WERI-Rb-1 (cell line): ENCODE data around the gene AGT.

Experiments
- DNase-seq: peaks from one replicate; pipeline ENCODE4 v3.0.0-alpha.2; 2020
- H3K27ac ChIP-seq: fragments of 250-450 bp; sonication (Bioruptor Pico); 2 replicates; pipeline ENCODE4 v1.5.1; 2020; ENCODE audit warnings: mild to moderate bottlenecking, moderate library complexity
- H3K27me3 ChIP-seq: fragments of 250-450 bp; sonication (Bioruptor Pico); 2 replicates; pipeline ENCODE4 v1.5.1; 2021; ENCODE audit warnings: mild to moderate bottlenecking, low read depth, moderate library complexity; ENCODE audit not compliant: insufficient read depth, severe bottlenecking
- H3K36me3 ChIP-seq: fragments of 250-450 bp; sonication (Bioruptor Pico); 2 replicates; pipeline ENCODE4 v1.5.1; 2020; ENCODE audit warnings: mild to moderate bottlenecking, moderate library complexity
- H3K4me3 ChIP-seq: 2 replicates; pipeline ENCODE4 v1.5.1; 2011; ENCODE audit warnings: low read depth, mild to moderate bottlenecking, control low read depth, low read length
- H3K9me3 ChIP-seq: fragments of 250-450 bp; sonication (Bioruptor Pico); 2 replicates; pipeline ENCODE4 v1.5.1; 2021; ENCODE audit warnings: mild to moderate bottlenecking, moderate library complexity; ENCODE audit not compliant: severe bottlenecking
- CTCF ChIP-seq: IDR thresholded peaks from 2 replicates; pipeline ENCODE4 v1.5.1; 2011; ENCODE audit warnings: low read depth, mild to moderate bottlenecking, control low read depth, inconsistent platforms, low read length

The AGT gene

GRCh38 chr1:230708631-230709580 lies 5.0 kb downstream of the AGT start:
- no peak for DNase-seq
- H3K27me3 ChIP-seq, result no peaks in the 10 kb centered on the region
- H3K4me3 ChIP-seq, result no peak overlapping the region
- no peak overlapping the region for H3K27ac ChIP-seq
- no peaks in the 10 kb centered on the region for H3K36me3 ChIP-seq
- H3K9me3 ChIP-seq, result no peaks in the 10 kb centered on the region
- TF ChIP-seq CTCF, result no peak

- H3K4me3 ChIP-seq, result no peak overlapping the region
- TF ChIP-seq CTCF, result no peak
- H3K27me3 ChIP-seq, result no peaks in the 10 kb centered on the region
These were observed 5.9 kb downstream of the AGT start for GRCh38 chr1:230707732-230708630.

GRCh38 chr1:230706887-230707731 lies 6.8 kb downstream of the AGT start:
- H3K27me3 ChIP-seq, result no peaks in the 10 kb centered on the region

More at GRCh38 chr1:230707732-230708630, 5.9 kb downstream of the AGT start:
- peak; percentile 72 for DNase-seq
- no peaks in the 10 kb centered on the region for H3K9me3 ChIP-seq
- no peak overlapping the region for H3K27ac ChIP-seq
- H3K36me3 ChIP-seq, result no peaks in the 10 kb centered on the region

GRCh38 chr1:230706020-230706699 lies 7.8 kb downstream of the AGT start:
- Histone ChIP-seq H3K36me3 (no peaks in the 10 kb centered on the region), H3K27me3 (no peaks in the 10 kb centered on the region), H3K9me3 (no peaks in the 10 kb centered on the region), H3K4me3 (no peak overlapping the region), H3K27ac (no peak overlapping the region)
- TF ChIP-seq CTCF, result no peak
- DNase-seq, result no peak

More at GRCh38 chr1:230706887-230707731, 6.8 kb downstream of the AGT start:
- Histone ChIP-seq H3K27ac (no peak overlapping the region), H3K4me3 (no peak overlapping the region), H3K9me3 (no peaks in the 10 kb centered on the region), H3K36me3 (no peaks in the 10 kb centered on the region)
- TF ChIP-seq CTCF, result no peak
- no peak for DNase-seq
